Upper lobe of right lung (tissue), 1 donor: Measurements from ENCODE around the gene CTNNA1. TPM values are rescaled to one million over a fixed set of nuclear protein-coding genes. Genes with fewer than 3 reads are reported as not detected.
A peak's percentile ranks its signal among the peaks of the same experiment; 100 is the strongest.

Experiments used
- ATAC-seq: fragments of 200-7000 bp; cut with Tn5 transposase; one replicate; pipeline ENCODE4 v1.9.1; 2020; ENCODE audit warnings: mild to moderate bottlenecking, moderate library complexity
- DNase-seq: peaks from one replicate; pipeline ENCODE4 v3.0.0-alpha.2; 2020
- H3K27ac ChIP-seq: fragments of 200-600 bp; one replicate; pipeline ENCODE4 v1.8.0; 2022
- H3K27me3 ChIP-seq: fragments of 200-600 bp; one replicate; pipeline ENCODE4 v1.8.0; 2022; ENCODE audit warnings: mild to moderate bottlenecking
- H3K36me3 ChIP-seq: fragments of 200-600 bp; one replicate; pipeline ENCODE4 v1.8.0; 2022
- H3K4me1 ChIP-seq: fragments of 200-600 bp; one replicate; pipeline ENCODE4 v1.8.0; 2022
- H3K4me3 ChIP-seq: fragments of 200-600 bp; one replicate; pipeline ENCODE4 v1.8.0; 2022; ENCODE audit warnings: mild to moderate bottlenecking
- H3K9me3 ChIP-seq: fragments of 200-600 bp; one replicate; pipeline ENCODE4 v1.8.0; 2022
- CTCF ChIP-seq: fragments of 200-600 bp; IDR thresholded peaks from one replicate; pipeline ENCODE4 v1.8.0; 2022; ENCODE audit warnings: antibody characterized with exemption
- intact Hi-C: fragments of 100-400 bp; cut with DNase I; formaldehyde crosslinking; loops from one replicate; pipeline ENCODE4 v1.11.0; 2022
- total RNA-seq: library from RNA; stranded (reverse); fragmentation: NEBNext Ultra II Directional; extraction: Animal tissue kit (Norgen Biotek cat#: 25700); gene quantifications from one replicate; pipeline ENCODE4 v1.2.1, GENCODE V29; 2021
- donor health status: DM: no; HTN: yes; CAD: no; lungs with severe emphysema.

Gene CTNNA1
- total RNA-seq, 1 donor from 2014 or later: 362 TPM

GRCh38 chr5:138933522-138934290 lies 180.5 kb downstream of the CTNNA1 start:
- DNase-seq (no peak), ATAC-seq (no peak)
- no peak for TF ChIP-seq CTCF

GRCh38 chr5:138934971-138935370 lies 181.7 kb downstream of the CTNNA1 start:
- ATAC-seq (no peak), DNase-seq (no peak)
- no peak overlapping the region for H3K4me3 ChIP-seq
- peaks cover 57% of the 10 kb centered on the region for H3K36me3 ChIP-seq
- intact Hi-C loops: no loop called here
- H3K9me3 ChIP-seq: no peaks in the 10 kb centered on the region
- H3K27me3 ChIP-seq: no peaks in the 10 kb centered on the region
- H3K4me1 ChIP-seq: peaks cover 6% of the 10 kb centered on the region
- no peak overlapping the region for H3K27ac ChIP-seq
- no peak for TF ChIP-seq CTCF

More at GRCh38 chr5:138933522-138934290, 180.5 kb downstream of the CTNNA1 start:
- Histone ChIP-seq H3K4me1 (peaks cover 6% of the 10 kb centered on the region), H3K4me3 (no peak overlapping the region), H3K9me3 (no peaks in the 10 kb centered on the region), H3K27me3 (no peaks in the 10 kb centered on the region), H3K27ac (no peak overlapping the region), H3K36me3 (peaks cover 69% of the 10 kb centered on the region)
- intact Hi-C loops: no loop called here

GRCh38 chr5:138935466-138935865 lies 182.2 kb downstream of the CTNNA1 start:
- Histone ChIP-seq H3K27me3 (no peaks in the 10 kb centered on the region), H3K36me3 (peaks cover 52% of the 10 kb centered on the region), H3K9me3 (no peaks in the 10 kb centered on the region), H3K4me3 (no peak overlapping the region), H3K4me1 (peaks cover 6% of the 10 kb centered on the region), H3K27ac (no peak overlapping the region)
- no peak for ATAC-seq
- no peak for TF ChIP-seq CTCF
- DNase-seq: no peak
- intact Hi-C loops: no loop called here

GRCh38 chr5:138936225-138936967 lies 183.2 kb downstream of the CTNNA1 start:
- DNase-seq (no peak), ATAC-seq (peak; percentile 55)
- Histone ChIP-seq H3K4me1 (peaks cover 6% of the 10 kb centered on the region), H3K4me3 (no peak overlapping the region), H3K36me3 (peaks cover 43% of the 10 kb centered on the region), H3K27me3 (no peaks in the 10 kb centered on the region), H3K27ac (peak overlapping the region; percentile 26), H3K9me3 (no peaks in the 10 kb centered on the region)
- intact Hi-C loops: no loop called here
- no peak for TF ChIP-seq CTCF

- H3K27me3 ChIP-seq: no peaks in the 10 kb centered on the region
- DNase-seq (no peak), ATAC-seq (no peak)
- peaks cover 37% of the 10 kb centered on the region for H3K36me3 ChIP-seq
- peaks cover 6% of the 10 kb centered on the region for H3K4me1 ChIP-seq
- no peak for TF ChIP-seq CTCF
- H3K27ac ChIP-seq: no peak overlapping the region
- intact Hi-C loops: no loop called here
- no peaks in the 10 kb centered on the region for H3K9me3 ChIP-seq
- H3K4me3 ChIP-seq: no peak overlapping the region
Measured at GRCh38 chr5:138936968-138937345, 183.7 kb downstream of the CTNNA1 start.
